ENCODE results near the gene GPC6. TPM values are rescaled to one million over a fixed set of nuclear protein-coding genes. Genes with fewer than 3 reads are reported as not detected.

GPC6 gene
- total and polyA plus RNA-seq, 2 donors (not counting 1 experiment from before 2014, with no cell fraction given) = not detected

DNA sequence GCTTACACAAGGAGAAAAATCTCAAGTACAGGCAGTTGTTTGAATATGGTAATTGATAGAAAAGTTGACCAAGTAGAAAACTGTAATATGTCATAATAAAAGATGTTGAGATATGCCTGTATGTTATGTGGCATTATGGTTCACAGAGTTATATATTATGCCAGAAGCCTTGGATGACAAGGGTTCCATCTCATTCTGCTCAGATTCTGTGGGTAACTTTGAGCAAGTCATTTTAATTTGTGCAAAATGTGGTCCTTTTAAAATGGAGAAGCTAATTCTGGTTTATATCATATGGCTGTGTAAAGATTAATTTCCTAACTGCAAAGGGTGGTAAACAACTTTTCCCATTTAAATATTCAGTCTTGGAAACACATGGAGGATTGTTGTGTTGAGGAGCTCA is 180.9 kb downstream of the GPC6 start:
- ChIA-PET POLR2A (no interaction called here), CTCF (no interaction called here)
- H3K79me2 ChIP-seq (ENCODE audit: control insufficient read depth, insufficient read depth, low read length) = no peaks in the 10 kb centered on the region
- Mint-ChIP-seq H3K27ac (no peak overlapping the region), H3K9me3 (ENCODE audit: insufficient read depth) (peaks cover 3% of the 10 kb centered on the region), H3K4me3 (no peak overlapping the region), H3K27me3 (no peaks in the 10 kb centered on the region), H3K4me1 (no peaks in the 10 kb centered on the region)
- no peaks in the 10 kb centered on the region for H4K20me1 ChIP-seq (ENCODE audit: control insufficient read depth, insufficient read depth, low read length, poor library complexity, severe bottlenecking)
- no peak for DNase-seq
- no peak for ATAC-seq (ENCODE audit: low read depth)
- H3K4me2 ChIP-seq (replicated peaks; ENCODE audit: low read depth, low read length, poor library complexity, severe bottlenecking) = no peak overlapping the region
- no peaks in the 10 kb centered on the region for H3K9me3 ChIP-seq (ENCODE audit: control extremely low read depth in 1 of 3, control insufficient read depth in 2 of 3, insufficient read depth in 1 of 3, low read length in 2 of 3)
- H3K9ac ChIP-seq (ENCODE audit: low read length) = no peak overlapping the region
- intact Hi-C loops (cut with micrococcal nuclease) = no loop called here
- no peaks in the 10 kb centered on the region for H3K27me3 ChIP-seq (replicated peaks in 1 of 4; ENCODE audit: control extremely low read depth in 1 of 4, control insufficient read depth in 3 of 4, insufficient read depth in 4 of 4, low read length in 3 of 4)
- no peak overlapping the region for H3K27ac ChIP-seq (ENCODE audit: low read length in 2 of 2)
- H3K4me1 ChIP-seq (ENCODE audit: control insufficient read depth in 2 of 2, insufficient read depth in 2 of 2, low read length in 2 of 2) = no peaks in the 10 kb centered on the region
- H3K4me3 ChIP-seq (ENCODE audit: control extremely low read depth in 1 of 5, extremely low read depth in 1 of 5, insufficient read depth in 1 of 5, low read depth in 2 of 5, low read length in 4 of 5) = no peak overlapping the region
- TF ChIP-seq EZH2 (IDR thresholded peaks at IDR 0.05; ENCODE audit: borderline replicate concordance, insufficient read depth, low read depth, low read length, poor library complexity, severe bottlenecking) = no peak
- TF ChIP-seq, protein P1, sequence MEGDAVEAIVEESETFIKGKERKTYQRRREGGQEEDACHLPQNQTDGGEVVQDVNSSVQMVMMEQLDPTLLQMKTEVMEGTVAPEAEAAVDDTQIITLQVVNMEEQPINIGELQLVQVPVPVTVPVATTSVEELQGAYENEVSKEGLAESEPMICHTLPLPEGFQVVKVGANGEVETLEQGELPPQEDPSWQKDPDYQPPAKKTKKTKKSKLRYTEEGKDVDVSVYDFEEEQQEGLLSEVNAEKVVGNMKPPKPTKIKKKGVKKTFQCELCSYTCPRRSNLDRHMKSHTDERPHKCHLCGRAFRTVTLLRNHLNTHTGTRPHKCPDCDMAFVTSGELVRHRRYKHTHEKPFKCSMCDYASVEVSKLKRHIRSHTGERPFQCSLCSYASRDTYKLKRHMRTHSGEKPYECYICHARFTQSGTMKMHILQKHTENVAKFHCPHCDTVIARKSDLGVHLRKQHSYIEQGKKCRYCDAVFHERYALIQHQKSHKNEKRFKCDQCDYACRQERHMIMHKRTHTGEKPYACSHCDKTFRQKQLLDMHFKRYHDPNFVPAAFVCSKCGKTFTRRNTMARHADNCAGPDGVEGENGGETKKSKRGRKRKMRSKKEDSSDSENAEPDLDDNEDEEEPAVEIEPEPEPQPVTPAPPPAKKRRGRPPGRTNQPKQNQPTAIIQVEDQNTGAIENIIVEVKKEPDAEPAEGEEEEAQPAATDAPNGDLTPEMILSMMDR (IDR thresholded peaks at IDR 0.05) = no peak
- H2AFZ ChIP-seq (ENCODE audit: insufficient read depth, low read depth, low read length, poor library complexity, severe bottlenecking) = no peak overlapping the region
- no peaks in the 10 kb centered on the region for H3K36me3 ChIP-seq (replicated peaks in 1 of 2; ENCODE audit: control extremely low read depth in 1 of 2, control insufficient read depth in 1 of 2, extremely low read depth in 1 of 2, insufficient read depth in 2 of 2, low read length in 1 of 2)

DNA sequence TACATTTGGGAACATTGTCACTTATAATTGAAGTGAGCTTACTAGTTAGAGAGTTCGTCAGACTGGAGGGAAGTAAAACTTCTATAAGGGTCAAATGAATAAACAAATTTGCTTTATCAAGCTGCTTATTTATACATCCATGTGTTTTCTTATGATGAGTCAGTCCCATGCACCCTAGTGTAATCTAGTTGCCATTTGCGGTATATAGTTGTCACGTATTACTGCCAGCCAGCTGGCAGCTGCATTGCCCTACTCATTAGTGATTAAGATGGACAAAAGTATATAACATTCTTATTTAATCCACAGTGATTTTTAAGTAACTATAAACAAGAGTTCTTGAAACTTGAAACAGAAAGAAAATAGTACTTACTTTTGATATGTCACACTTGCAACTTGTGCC is 182.4 kb downstream of the GPC6 start:
- no CpG with 5 or more reads among the region's 3 CpGs for WGBS (ENCODE audit: insufficient coverage)
- Histone ChIP-seq H3K4me2 (replicated peaks; ENCODE audit: low read depth, low read length, poor library complexity, severe bottlenecking) (no peak overlapping the region), H3K27me3 (replicated peaks in 1 of 4; ENCODE audit: control extremely low read depth in 1 of 4, control insufficient read depth in 3 of 4, insufficient read depth in 4 of 4, low read length in 3 of 4) (no peaks in the 10 kb centered on the region), H3K9ac (ENCODE audit: low read length) (no peak overlapping the region), H4K20me1 (ENCODE audit: control insufficient read depth, insufficient read depth, low read length, poor library complexity, severe bottlenecking) (no peaks in the 10 kb centered on the region), H3K79me2 (ENCODE audit: control insufficient read depth, insufficient read depth, low read length) (no peaks in the 10 kb centered on the region), H3K4me1 (ENCODE audit: control insufficient read depth in 2 of 2, insufficient read depth in 2 of 2, low read length in 2 of 2) (no peaks in the 10 kb centered on the region), H3K4me3 (ENCODE audit: control extremely low read depth in 1 of 5, extremely low read depth in 1 of 5, insufficient read depth in 1 of 5, low read depth in 2 of 5, low read length in 4 of 5) (no peak overlapping the region), H2AFZ (ENCODE audit: insufficient read depth, low read depth, low read length, poor library complexity, severe bottlenecking) (no peak overlapping the region), H3K27ac (ENCODE audit: low read length in 2 of 2) (no peak overlapping the region), H3K9me3 (ENCODE audit: control extremely low read depth in 1 of 3, control insufficient read depth in 2 of 3, insufficient read depth in 1 of 3, low read length in 2 of 3) (no peaks in the 10 kb centered on the region), H3K36me3 (replicated peaks in 1 of 2; ENCODE audit: control extremely low read depth in 1 of 2, control insufficient read depth in 1 of 2, extremely low read depth in 1 of 2, insufficient read depth in 2 of 2, low read length in 1 of 2) (no peaks in the 10 kb centered on the region)
- CTCF ChIA-PET = no interaction called here
- intact Hi-C loops (cut with micrococcal nuclease) = no loop called here
- H3K27me3 Mint-ChIP-seq = no peaks in the 10 kb centered on the region
- ATAC-seq (ENCODE audit: low read depth) (no peak), DNase-seq (no peak)
- H3K4me3 Mint-ChIP-seq = no peak overlapping the region
- H3K4me1 Mint-ChIP-seq = no peaks in the 10 kb centered on the region
- POLR2A ChIA-PET = no interaction called here
- H3K27ac Mint-ChIP-seq = no peak overlapping the region
- TF ChIP-seq EZH2 (IDR thresholded peaks at IDR 0.05; ENCODE audit: borderline replicate concordance, insufficient read depth, low read depth, low read length, poor library complexity, severe bottlenecking) = no peak
- TF ChIP-seq, protein P1 (IDR thresholded peaks at IDR 0.05) = no peak
- H3K9me3 Mint-ChIP-seq (ENCODE audit: insufficient read depth) = peaks cover 3% of the 10 kb centered on the region

All from B cell (primary cell).